ENCODE measurements around the gene KIF26A.

KIF26A gene

DNA sequence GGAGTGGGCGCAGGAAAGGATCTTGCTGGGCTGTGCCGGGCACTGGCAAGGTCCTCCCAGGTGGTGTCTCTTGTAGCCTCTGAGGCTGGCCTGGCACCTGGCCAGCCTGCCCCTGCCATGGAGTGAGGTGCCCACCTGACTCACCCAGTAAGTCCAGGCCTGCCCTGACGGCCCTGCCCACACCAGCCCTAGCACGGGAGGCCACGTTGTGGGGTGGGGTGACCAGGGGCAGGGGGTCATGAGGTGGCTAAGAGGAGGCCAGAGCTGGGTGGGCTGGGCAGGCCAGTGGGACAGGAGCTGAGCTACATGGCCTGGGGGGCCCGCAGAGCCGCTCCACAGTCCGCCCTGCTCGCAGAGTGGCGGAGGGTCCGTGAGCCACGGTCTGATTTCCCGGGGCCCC lies 45.4 kb downstream of the KIF26A start:
- peaks cover 0 to 36% (median 2%) of the 10 kb centered on the region in 5 donors for H3K4me1 ChIP-seq (ENCODE audit: control insufficient read depth in 5 of 5, insufficient read depth in 5 of 5, low read length in 5 of 5)
- peaks cover 0 to 6% (median 0%) of the 10 kb centered on the region in 5 donors for H3K36me3 ChIP-seq (ENCODE audit: control insufficient read depth in 5 of 5, insufficient read depth in 5 of 5, low read length in 5 of 5)
- no peak overlapping the region for H3K27ac ChIP-seq (ENCODE audit: low read depth, low read length)
- H3K9ac ChIP-seq (ENCODE audit: low read length in 5 of 5): no peak overlapping the region
- H3K27me3 ChIP-seq (ENCODE audit: control insufficient read depth in 5 of 5, insufficient read depth in 4 of 5, low read length in 5 of 5): peaks cover 5 to 19% (median 9%) of the 10 kb centered on the region in 5 donors
- no peak overlapping the region for H3K4me3 ChIP-seq (ENCODE audit: low read depth in 1 of 5, low read length in 5 of 5)
- H3K9me3 ChIP-seq (ENCODE audit: control insufficient read depth in 5 of 5, low read length in 5 of 5): no peaks in the 10 kb centered on the region

DNA sequence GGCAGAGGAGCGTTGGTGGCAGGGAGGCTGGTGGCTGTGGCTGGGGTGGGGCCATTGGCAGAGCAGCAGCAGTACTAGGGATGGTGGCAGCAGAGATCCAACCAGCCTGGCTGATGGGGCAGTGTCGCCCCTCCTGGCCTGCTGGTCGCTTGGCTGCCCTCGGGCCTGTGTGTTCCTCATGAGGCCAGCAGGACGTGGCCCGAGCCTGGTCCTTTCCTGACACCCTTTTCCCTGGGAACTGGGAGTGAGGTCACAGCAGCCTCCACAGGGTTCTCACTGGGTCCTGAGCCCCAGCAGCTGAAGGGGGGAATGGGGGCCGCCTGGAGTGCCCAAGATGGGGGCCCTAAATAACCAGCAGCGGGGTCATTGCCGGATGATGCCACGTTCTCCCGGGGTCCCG lies 46.1 kb downstream of the KIF26A start:
- peaks cover 0 to 34% (median 2%) of the 10 kb centered on the region in 5 donors for H3K4me1 ChIP-seq (ENCODE audit: control insufficient read depth in 5 of 5, insufficient read depth in 5 of 5, low read length in 5 of 5)
- H3K27me3 ChIP-seq (ENCODE audit: control insufficient read depth in 5 of 5, insufficient read depth in 4 of 5, low read length in 5 of 5): peaks cover 7 to 23% (median 13%) of the 10 kb centered on the region in 5 donors
- H3K9me3 ChIP-seq (ENCODE audit: control insufficient read depth in 5 of 5, low read length in 5 of 5): no peaks in the 10 kb centered on the region
- peak overlapping the region; percentile 41 for H3K27ac ChIP-seq (ENCODE audit: low read depth, low read length)
- H3K9ac ChIP-seq (ENCODE audit: low read length in 5 of 5): peak overlapping the region in 1 of 5 donors; percentile 30
- H3K4me3 ChIP-seq (ENCODE audit: low read depth in 1 of 5, low read length in 5 of 5): no peak overlapping the region
- H3K36me3 ChIP-seq (ENCODE audit: control insufficient read depth in 5 of 5, insufficient read depth in 5 of 5, low read length in 5 of 5): peaks cover 0 to 6% (median 0%) of the 10 kb centered on the region in 5 donors

DNA sequence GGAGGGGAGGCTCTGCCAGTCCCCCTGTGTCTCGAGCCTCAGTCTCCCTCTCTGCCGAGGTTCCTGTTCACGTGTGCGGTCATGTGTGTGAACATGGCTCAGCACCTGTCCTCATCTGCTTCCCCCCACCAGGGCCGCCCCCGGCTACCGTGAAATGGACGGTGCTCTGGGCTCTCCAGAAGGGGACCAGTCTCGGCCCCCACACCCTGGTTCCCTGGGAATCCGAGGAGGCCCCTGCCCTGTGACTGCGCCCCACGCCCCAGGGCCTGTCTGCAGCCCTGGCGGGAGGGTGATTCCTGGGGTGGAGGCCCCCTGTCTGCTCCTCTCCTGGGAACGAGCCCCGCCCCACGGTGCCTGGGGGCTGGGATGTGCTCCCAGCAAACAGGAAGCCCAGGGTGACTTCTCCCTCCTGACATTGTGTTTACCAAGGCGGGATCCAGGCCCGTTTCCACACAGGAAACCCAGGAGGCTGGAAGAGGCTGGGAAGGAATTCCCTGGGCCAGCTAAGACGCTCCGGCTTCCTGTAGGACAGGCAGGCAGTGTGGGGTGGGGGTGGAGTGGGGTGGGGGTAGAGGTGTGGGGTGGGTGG lies 46.6 kb downstream of the KIF26A start:
- Histone ChIP-seq H3K9ac (ENCODE audit: low read length in 5 of 5) (peak overlapping the region in 1 of 5 donors; percentile 30), H3K36me3 (ENCODE audit: control insufficient read depth in 5 of 5, insufficient read depth in 5 of 5, low read length in 5 of 5) (peaks cover 0 to 4% (median 0%) of the 10 kb centered on the region in 5 donors), H3K27ac (ENCODE audit: low read depth, low read length) (peak overlapping the region; percentile 41), H3K4me3 (ENCODE audit: low read depth in 1 of 5, low read length in 5 of 5) (no peak overlapping the region), H3K27me3 (ENCODE audit: control insufficient read depth in 5 of 5, insufficient read depth in 4 of 5, low read length in 5 of 5) (peaks cover 7 to 26% (median 15%) of the 10 kb centered on the region in 5 donors), H3K9me3 (ENCODE audit: control insufficient read depth in 5 of 5, low read length in 5 of 5) (no peaks in the 10 kb centered on the region), H3K4me1 (ENCODE audit: control insufficient read depth in 5 of 5, insufficient read depth in 5 of 5, low read length in 5 of 5) (peaks cover 0 to 34% (median 2%) of the 10 kb centered on the region in 5 donors)

DNA sequence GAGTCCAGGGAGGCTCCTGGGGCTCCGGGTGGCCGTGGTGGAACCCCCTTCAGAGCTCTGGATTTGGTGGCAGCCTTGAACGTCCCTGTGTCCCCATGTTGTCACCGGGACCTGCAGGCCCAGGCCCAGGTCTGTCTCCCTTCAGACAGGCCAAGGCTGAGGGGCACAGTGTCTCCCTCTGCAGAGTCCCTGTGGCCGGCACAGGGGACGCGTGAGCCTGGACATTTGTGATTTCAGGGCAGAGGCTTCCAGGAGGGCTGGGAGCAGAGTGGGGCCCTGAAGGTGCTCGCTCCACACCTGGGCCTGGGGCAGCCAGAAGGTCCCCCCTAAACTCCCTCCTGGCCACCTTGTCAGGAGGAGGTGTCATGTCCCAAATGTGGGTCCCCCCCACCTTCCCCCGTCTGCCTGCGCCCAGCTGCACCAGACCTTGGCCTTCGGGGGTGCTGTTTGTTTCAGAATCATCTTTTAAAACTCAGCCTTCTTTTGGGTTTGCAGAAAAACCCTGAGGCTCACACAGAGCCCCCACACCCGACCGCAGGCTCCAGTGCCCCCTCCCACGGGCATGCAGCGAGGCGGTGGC lies 47.6 kb downstream of the KIF26A start:
- no peak overlapping the region for H3K4me3 ChIP-seq (ENCODE audit: low read depth in 1 of 5, low read length in 5 of 5)
- no peak overlapping the region for H3K27ac ChIP-seq (ENCODE audit: low read depth, low read length)
- H3K4me1 ChIP-seq (ENCODE audit: control insufficient read depth in 5 of 5, insufficient read depth in 5 of 5, low read length in 5 of 5): peaks cover 0 to 34% (median 2%) of the 10 kb centered on the region in 5 donors
- H3K9ac ChIP-seq (ENCODE audit: low read length in 5 of 5): no peak overlapping the region
- H3K36me3 ChIP-seq (ENCODE audit: control insufficient read depth in 5 of 5, insufficient read depth in 5 of 5, low read length in 5 of 5): no peaks in the 10 kb centered on the region
- peaks cover 6 to 30% (median 15%) of the 10 kb centered on the region in 5 donors for H3K27me3 ChIP-seq (ENCODE audit: control insufficient read depth in 5 of 5, insufficient read depth in 4 of 5, low read length in 5 of 5)
- H3K9me3 ChIP-seq (ENCODE audit: control insufficient read depth in 5 of 5, low read length in 5 of 5): no peaks in the 10 kb centered on the region

DNA sequence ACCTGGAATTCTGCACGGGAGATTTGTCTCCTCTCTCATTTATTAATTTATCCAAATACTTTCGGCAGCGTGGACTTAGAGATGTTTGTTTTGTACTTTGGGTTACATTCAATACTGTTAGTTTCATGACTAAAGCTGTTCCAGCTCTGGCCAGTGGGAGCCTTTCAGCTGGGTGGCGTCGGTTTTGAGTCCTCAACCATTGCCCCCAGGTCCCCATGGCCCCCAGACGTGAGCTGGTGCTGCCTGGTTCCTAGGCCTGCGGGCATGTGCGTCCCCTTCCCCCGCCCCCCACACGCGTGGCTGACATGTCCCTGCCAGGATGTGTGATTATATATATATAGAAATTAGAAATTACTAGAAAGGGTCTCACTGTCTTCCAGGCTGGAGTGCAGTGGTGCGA lies 48.2 kb downstream of the KIF26A start:
- H3K27ac ChIP-seq (ENCODE audit: low read depth, low read length): no peak overlapping the region
- H3K9ac ChIP-seq (ENCODE audit: low read length in 5 of 5): no peak overlapping the region
- peaks cover 6 to 35% (median 15%) of the 10 kb centered on the region in 5 donors for H3K27me3 ChIP-seq (ENCODE audit: control insufficient read depth in 5 of 5, insufficient read depth in 4 of 5, low read length in 5 of 5)
- H3K36me3 ChIP-seq (ENCODE audit: control insufficient read depth in 5 of 5, insufficient read depth in 5 of 5, low read length in 5 of 5): no peaks in the 10 kb centered on the region
- no peak overlapping the region for H3K4me3 ChIP-seq (ENCODE audit: low read depth in 1 of 5, low read length in 5 of 5)
- peaks cover 0 to 34% (median 2%) of the 10 kb centered on the region in 5 donors for H3K4me1 ChIP-seq (ENCODE audit: control insufficient read depth in 5 of 5, insufficient read depth in 5 of 5, low read length in 5 of 5)
- no peaks in the 10 kb centered on the region for H3K9me3 ChIP-seq (ENCODE audit: control insufficient read depth in 5 of 5, low read length in 5 of 5)

DNA sequence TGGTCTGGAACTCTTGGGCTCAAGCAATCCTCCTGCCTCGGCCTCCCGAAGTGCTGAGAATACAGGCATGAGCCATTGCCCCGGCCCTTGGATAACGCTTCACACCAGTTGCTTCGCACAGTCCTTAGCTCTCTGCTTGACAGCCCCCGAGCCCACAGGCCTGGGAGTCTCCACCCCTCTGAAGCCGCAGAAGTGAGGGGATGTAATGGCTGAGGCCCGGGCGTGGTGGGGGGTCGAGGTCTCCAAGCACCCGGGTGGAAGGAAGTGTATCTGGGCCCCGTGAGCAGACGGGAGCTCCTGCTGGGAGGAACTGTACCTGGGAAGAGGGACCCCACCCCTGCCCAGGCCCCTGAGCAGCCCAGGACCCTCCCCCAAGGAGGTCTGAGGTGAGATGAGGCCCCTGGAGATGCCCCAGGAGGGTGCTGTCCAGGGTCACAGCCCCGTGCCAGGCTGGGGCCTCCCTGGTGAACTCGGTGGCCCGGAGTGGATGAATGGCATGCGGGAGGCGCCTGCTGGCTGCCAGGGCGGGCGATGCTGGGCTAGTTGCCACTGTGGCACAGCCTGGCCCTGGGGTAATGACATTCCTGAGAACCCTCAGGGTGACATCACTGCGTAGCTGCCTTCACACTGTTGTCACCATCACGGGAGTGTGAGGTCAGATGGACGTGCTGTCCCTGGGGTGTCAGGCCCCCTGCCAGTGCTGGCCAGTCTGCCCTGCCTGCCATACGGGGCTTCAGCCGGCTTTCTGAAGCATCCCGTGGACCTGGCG lies 48.9 kb downstream of the KIF26A start:
- Histone ChIP-seq H3K9ac (ENCODE audit: low read length in 5 of 5) (no peak overlapping the region), H3K36me3 (ENCODE audit: control insufficient read depth in 5 of 5, insufficient read depth in 5 of 5, low read length in 5 of 5) (no peaks in the 10 kb centered on the region), H3K27ac (ENCODE audit: low read depth, low read length) (no peak overlapping the region), H3K9me3 (ENCODE audit: control insufficient read depth in 5 of 5, low read length in 5 of 5) (no peaks in the 10 kb centered on the region), H3K4me1 (ENCODE audit: control insufficient read depth in 5 of 5, insufficient read depth in 5 of 5, low read length in 5 of 5) (peaks cover 0 to 34% (median 2%) of the 10 kb centered on the region in 5 donors), H3K4me3 (ENCODE audit: low read depth in 1 of 5, low read length in 5 of 5) (no peak overlapping the region), H3K27me3 (ENCODE audit: control insufficient read depth in 5 of 5, insufficient read depth in 4 of 5, low read length in 5 of 5) (peaks cover 6 to 34% (median 15%) of the 10 kb centered on the region in 5 donors)

DNA sequence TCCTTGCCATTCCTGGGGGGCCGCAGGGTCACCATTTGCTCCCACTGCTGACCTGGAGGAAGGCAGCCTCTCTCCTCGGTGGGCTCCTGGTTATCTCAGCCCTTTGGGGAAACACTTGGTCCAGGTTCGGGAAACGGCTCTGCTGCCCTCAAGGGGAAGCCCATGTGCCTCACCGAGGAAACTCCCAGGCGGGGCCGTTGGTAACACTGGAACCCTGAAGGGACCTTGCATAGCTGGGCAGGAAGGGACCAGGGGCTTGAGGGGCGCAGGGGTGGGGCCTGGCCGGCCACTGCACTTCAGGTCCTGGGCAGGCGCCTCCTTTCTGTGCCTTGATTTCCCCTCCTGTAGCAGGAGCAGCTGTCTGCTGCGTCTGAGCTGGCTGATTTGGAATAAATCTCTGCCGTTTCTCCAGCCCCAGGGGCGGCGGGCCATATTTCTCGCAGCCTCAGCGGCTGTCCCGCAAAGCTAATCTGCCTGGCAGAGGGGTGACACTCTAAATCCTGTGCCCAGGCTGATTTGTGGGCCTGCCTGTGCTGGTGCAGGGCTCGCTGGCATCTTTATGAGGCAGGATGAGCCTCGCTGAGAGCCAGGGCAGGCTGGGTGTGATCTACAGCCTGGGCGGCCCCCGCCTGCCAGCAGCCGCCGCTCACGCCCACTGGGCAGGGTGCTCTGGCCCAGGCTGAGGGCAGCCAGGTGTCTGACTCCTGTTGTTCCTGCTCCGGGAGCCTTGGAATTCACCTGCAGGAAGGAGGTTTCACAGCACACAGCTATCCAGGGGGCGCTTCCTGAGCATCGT lies 49.7 kb downstream of the KIF26A start:
- Histone ChIP-seq H3K27me3 (ENCODE audit: control insufficient read depth in 5 of 5, insufficient read depth in 4 of 5, low read length in 5 of 5) (peaks cover 6 to 36% (median 15%) of the 10 kb centered on the region in 5 donors), H3K27ac (ENCODE audit: low read depth, low read length) (no peak overlapping the region), H3K9ac (ENCODE audit: low read length in 5 of 5) (no peak overlapping the region)

DNA sequence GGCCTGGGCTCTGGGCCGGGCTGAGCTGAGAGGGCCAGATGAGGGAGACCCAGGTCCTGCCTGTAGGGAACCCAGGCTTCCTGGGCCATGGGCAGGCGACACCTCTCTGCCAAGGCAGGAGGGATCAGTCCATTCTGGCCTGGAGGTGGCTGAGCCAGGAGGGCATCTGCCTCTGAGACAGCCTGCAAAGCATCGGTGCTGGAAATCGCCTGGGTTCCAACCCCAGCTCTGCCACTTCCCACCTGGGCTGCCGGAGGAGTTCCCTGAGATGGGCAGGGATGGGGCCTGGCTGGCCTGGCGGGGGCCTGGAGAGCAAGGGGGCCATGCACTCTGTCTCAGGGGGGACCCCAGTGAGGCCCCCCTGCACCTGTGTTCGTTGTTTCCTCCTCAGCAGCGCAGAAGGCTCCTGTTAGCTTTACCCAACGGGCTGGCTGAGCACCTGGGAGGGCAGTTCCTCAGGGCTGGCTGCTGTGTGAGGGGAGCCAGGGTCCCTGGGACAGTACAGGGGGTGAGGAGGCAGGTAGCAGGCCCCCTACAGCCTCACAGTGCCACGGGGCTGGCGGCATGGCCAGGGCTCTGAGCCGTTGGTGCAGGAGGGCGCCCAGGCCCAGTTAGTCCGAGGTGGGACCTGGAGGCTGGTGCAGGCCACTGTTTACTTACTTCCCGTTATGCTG lies 50.5 kb downstream of the KIF26A start:
- no peaks in the 10 kb centered on the region for H3K9me3 ChIP-seq (ENCODE audit: control insufficient read depth in 5 of 5, low read length in 5 of 5)
- H3K9ac ChIP-seq (ENCODE audit: low read length in 5 of 5): no peak overlapping the region
- H3K4me3 ChIP-seq (ENCODE audit: low read depth in 1 of 5, low read length in 5 of 5): no peak overlapping the region
- peaks cover 0 to 28% (median 2%) of the 10 kb centered on the region in 5 donors for H3K4me1 ChIP-seq (ENCODE audit: control insufficient read depth in 5 of 5, insufficient read depth in 5 of 5, low read length in 5 of 5)
- peaks cover 6 to 41% (median 15%) of the 10 kb centered on the region in 5 donors for H3K27me3 ChIP-seq (ENCODE audit: control insufficient read depth in 5 of 5, insufficient read depth in 4 of 5, low read length in 5 of 5)
- H3K27ac ChIP-seq (ENCODE audit: low read depth, low read length): no peak overlapping the region
- no peaks in the 10 kb centered on the region for H3K36me3 ChIP-seq (ENCODE audit: control insufficient read depth in 5 of 5, insufficient read depth in 5 of 5, low read length in 5 of 5)

More for the DNA sequence above, 49.7 kb downstream of the KIF26A start:
- Histone ChIP-seq H3K36me3 (ENCODE audit: control insufficient read depth in 5 of 5, insufficient read depth in 5 of 5, low read length in 5 of 5) (no peaks in the 10 kb centered on the region), H3K4me3 (ENCODE audit: low read depth in 1 of 5, low read length in 5 of 5) (no peak overlapping the region), H3K9me3 (ENCODE audit: control insufficient read depth in 5 of 5, low read length in 5 of 5) (no peaks in the 10 kb centered on the region), H3K4me1 (ENCODE audit: control insufficient read depth in 5 of 5, insufficient read depth in 5 of 5, low read length in 5 of 5) (peaks cover 0 to 34% (median 2%) of the 10 kb centered on the region in 5 donors)

DNA sequence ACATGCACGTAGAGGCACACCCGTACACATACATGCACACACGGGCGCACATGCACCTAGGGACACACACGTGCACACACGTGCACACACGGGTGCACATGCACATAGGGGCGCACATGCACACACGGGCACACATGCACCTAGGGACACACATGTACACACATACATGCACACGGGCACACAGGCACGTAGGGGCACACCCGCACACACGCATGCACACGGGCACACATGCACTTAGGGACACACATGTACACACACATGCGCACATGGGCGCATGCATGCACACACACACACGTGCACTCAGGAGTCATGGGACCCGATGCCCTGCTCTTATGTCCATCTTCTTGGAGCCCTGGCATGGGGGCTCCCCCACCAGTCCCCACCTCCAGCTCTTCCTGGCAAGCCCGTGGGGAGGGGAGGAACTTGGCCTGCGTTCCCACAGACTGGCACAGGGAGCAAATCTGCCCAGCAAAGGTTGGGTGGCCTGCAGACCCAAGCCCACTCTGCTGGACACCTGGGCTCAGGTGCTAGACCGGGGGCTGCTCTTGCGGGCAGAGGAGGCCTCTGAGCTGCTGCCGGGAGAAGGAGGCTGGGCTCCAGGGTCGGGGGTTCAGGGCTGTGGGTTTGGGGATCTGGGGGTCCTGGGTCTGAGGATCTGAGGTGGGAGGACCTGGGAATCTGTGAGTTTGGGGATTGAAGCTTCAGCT lies 51.4 kb downstream of the KIF26A start:
- H3K9ac ChIP-seq (ENCODE audit: low read length in 5 of 5): no peak overlapping the region
- H3K27ac ChIP-seq (ENCODE audit: low read depth, low read length): no peak overlapping the region
- peaks cover 6 to 37% (median 9%) of the 10 kb centered on the region in 5 donors for H3K27me3 ChIP-seq (ENCODE audit: control insufficient read depth in 5 of 5, insufficient read depth in 4 of 5, low read length in 5 of 5)
- H3K4me3 ChIP-seq (ENCODE audit: low read depth in 1 of 5, low read length in 5 of 5): no peak overlapping the region
- H3K9me3 ChIP-seq (ENCODE audit: control insufficient read depth in 5 of 5, low read length in 5 of 5): no peaks in the 10 kb centered on the region
- no peaks in the 10 kb centered on the region for H3K36me3 ChIP-seq (ENCODE audit: control insufficient read depth in 5 of 5, insufficient read depth in 5 of 5, low read length in 5 of 5)
- peaks cover 0 to 18% (median 0%) of the 10 kb centered on the region in 5 donors for H3K4me1 ChIP-seq (ENCODE audit: control insufficient read depth in 5 of 5, insufficient read depth in 5 of 5, low read length in 5 of 5)
